ENCODE measurements around the gene CHRM2. TPM values are rescaled to one million over a fixed set of nuclear protein-coding genes. Genes with fewer than 3 reads are reported as not detected.

The CHRM2 gene
- total and polyA plus RNA-seq, 9 of the 15 experiments (the other 6 are each of a cell fraction or from before 2014, with no cell fraction given) = not detected

- TF ChIP-seq POLR2B (IDR thresholded peaks at IDR 0.05; ENCODE audit: low read depth, partially characterized antibody) (no peak), ZMIZ1 (IDR thresholded peaks at IDR 0.05; ENCODE audit: low read depth in 2 of 2, low read length in 2 of 2) (no peak), KLF16 (IDR thresholded peaks at IDR 0.05) (no peak)
Measured at GRCh38 chr7:137015015-137015414, 146.6 kb downstream of the CHRM2 start (continued).

GRCh38 chr7:137017221-137017620, 148.8 kb downstream of the CHRM2 start:
- no TSS peak for BruUV-seq (replicated peaks)
- FAIRE-seq (no peak), ATAC-seq (no peak), DNase-seq (ENCODE audit: extremely low read depth in 1 of 4, low spot score in 3 of 4) (no peak)
- H3K9me1 ChIP-seq (ENCODE audit: control insufficient read depth, insufficient read depth, low read length) = no peaks in the 10 kb centered on the region
- H3K27me3 ChIP-seq (ENCODE audit: control insufficient read depth in 2 of 2, insufficient read depth in 2 of 2, low read length in 2 of 2) = no peaks in the 10 kb centered on the region
- H3K4me1 ChIP-seq (replicated peaks in 1 of 2; ENCODE audit: control insufficient read depth in 2 of 2, insufficient read depth in 2 of 2, low read length in 2 of 2) = no peaks in the 10 kb centered on the region
- no peak overlapping the region for H3K27ac ChIP-seq (ENCODE audit: extremely low read depth, low read depth, low read length)
- CTCF ChIA-PET (ENCODE audit: low intra/inter-chr PET ratio) = no interaction called here
- H3K4me3 ChIP-seq = no peak overlapping the region
- in situ Hi-C loops (cut with MboI) (no loop called here), intact Hi-C loops (cut with micrococcal nuclease) (no loop called here)
- POLR2A ChIA-PET = no interaction called here
- no peaks in the 10 kb centered on the region for H3K79me2 ChIP-seq (ENCODE audit: control insufficient read depth, insufficient read depth, low read length)
- H3K4me2 ChIP-seq (ENCODE audit: insufficient read depth, low read length) = no peak overlapping the region
- H4K20me1 ChIP-seq (replicated peaks; ENCODE audit: control insufficient read depth, insufficient read depth, low read length) = no peaks in the 10 kb centered on the region
- WGBS (ENCODE audit: insufficient coverage, low coverage, missing lambda C conversion rate) = 0% methylated on average over 1 of the region's 1 CpG
- H3K36me3 ChIP-seq (ENCODE audit: control insufficient read depth, insufficient read depth, low read length) = no peaks in the 10 kb centered on the region
- H3K9me3 ChIP-seq (replicated peaks; ENCODE audit: control insufficient read depth, insufficient read depth, low read depth, low read length) = no peaks in the 10 kb centered on the region
- H3K9ac ChIP-seq (ENCODE audit: insufficient read depth in 1 of 2, low read depth in 2 of 2, low read length in 2 of 2) = no peak overlapping the region
- no peak overlapping the region for H2AFZ ChIP-seq (ENCODE audit: low read depth, low read length)
- TF ChIP-seq ZBTB8A (IDR thresholded peaks at IDR 0.05; ENCODE audit: partially characterized antibody) (no peak), TAF7 (tag; IDR thresholded peaks at IDR 0.05) (no peak), POLR2A (conservative IDR thresholded peaks at IDR 0.05) (no peak), E4F1 (CRISPR knock-in tag; IDR thresholded peaks at IDR 0.05; ENCODE audit: borderline replicate concordance) (no peak), SRSF1 (IDR thresholded peaks at IDR 0.05; ENCODE audit: low read depth, low read length) (no peak), MTA2 (IDR thresholded peaks at IDR 0.05; ENCODE audit: low read depth) (no peak), ATF3 (IDR thresholded peaks at IDR 0.05) (no peak), ATF3 (CRISPR knock-in tag; conservative IDR thresholded peaks at IDR 0.05) (no peak), TRIM24 (IDR thresholded peaks at IDR 0.05) (no peak), BACH1 (tag; IDR thresholded peaks at IDR 0.05) (no peak), TEAD1 (CRISPR knock-in tag; IDR thresholded peaks at IDR 0.05) (no peak), ATF2 (CRISPR knock-in tag; IDR thresholded peaks at IDR 0.05) (no peak)

Data from K562 (cell line).